Measurements from ENCODE around the gene MS4A6A.

DNA sequence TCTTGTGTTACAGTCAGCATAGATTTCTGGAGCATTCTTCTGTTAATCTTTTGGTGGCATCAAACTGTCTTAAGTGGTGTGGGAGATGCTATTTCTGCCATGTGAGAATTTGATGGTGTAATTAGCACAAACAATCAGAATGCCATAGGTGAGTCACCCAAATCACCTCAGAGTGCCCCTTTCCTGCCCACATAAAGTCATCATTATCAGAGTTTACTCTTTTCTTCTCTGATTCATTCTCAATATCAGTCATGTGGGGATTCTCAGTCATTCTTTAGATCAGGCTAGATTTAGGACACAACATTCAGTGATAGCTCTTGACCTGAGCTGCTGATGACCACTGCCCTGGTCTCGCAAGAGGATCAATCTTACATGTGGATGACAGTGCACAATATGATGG is 23.7 kb upstream of the MS4A6A start:
- TF ChIP-seq, protein P1, sequence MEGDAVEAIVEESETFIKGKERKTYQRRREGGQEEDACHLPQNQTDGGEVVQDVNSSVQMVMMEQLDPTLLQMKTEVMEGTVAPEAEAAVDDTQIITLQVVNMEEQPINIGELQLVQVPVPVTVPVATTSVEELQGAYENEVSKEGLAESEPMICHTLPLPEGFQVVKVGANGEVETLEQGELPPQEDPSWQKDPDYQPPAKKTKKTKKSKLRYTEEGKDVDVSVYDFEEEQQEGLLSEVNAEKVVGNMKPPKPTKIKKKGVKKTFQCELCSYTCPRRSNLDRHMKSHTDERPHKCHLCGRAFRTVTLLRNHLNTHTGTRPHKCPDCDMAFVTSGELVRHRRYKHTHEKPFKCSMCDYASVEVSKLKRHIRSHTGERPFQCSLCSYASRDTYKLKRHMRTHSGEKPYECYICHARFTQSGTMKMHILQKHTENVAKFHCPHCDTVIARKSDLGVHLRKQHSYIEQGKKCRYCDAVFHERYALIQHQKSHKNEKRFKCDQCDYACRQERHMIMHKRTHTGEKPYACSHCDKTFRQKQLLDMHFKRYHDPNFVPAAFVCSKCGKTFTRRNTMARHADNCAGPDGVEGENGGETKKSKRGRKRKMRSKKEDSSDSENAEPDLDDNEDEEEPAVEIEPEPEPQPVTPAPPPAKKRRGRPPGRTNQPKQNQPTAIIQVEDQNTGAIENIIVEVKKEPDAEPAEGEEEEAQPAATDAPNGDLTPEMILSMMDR (IDR thresholded peaks at IDR 0.05), result no peak
- no peak for TF ChIP-seq POLR2A (IDR thresholded peaks at IDR 0.05)

Measured in right lobe of liver (tissue), 4 donors.